HG03066 (cell line): Measurements from ENCODE around the gene CLEC1A.

Experiments used
- ATAC-seq: cut with Tn5 transposase; IDR thresholded peaks from one replicate; pipeline ENCODE4 v1.9.1; 2021; ENCODE audit warnings: low read depth; ENCODE audit not compliant: unreplicated experiment

The CLEC1A gene, protein sequence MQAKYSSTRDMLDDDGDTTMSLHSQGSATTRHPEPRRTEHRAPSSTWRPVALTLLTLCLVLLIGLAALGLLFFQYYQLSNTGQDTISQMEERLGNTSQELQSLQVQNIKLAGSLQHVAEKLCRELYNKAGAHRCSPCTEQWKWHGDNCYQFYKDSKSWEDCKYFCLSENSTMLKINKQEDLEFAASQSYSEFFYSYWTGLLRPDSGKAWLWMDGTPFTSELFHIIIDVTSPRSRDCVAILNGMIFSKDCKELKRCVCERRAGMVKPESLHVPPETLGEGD

GRCh38 chr12:10098791-10099190 lies at the start of gene CLEC1A:
Gene CLEC1A (minus strand): TSS chr12:10098985. CDS start chr12:10098922, 63 bp downstream.
- no peak for ATAC-seq

DNA sequence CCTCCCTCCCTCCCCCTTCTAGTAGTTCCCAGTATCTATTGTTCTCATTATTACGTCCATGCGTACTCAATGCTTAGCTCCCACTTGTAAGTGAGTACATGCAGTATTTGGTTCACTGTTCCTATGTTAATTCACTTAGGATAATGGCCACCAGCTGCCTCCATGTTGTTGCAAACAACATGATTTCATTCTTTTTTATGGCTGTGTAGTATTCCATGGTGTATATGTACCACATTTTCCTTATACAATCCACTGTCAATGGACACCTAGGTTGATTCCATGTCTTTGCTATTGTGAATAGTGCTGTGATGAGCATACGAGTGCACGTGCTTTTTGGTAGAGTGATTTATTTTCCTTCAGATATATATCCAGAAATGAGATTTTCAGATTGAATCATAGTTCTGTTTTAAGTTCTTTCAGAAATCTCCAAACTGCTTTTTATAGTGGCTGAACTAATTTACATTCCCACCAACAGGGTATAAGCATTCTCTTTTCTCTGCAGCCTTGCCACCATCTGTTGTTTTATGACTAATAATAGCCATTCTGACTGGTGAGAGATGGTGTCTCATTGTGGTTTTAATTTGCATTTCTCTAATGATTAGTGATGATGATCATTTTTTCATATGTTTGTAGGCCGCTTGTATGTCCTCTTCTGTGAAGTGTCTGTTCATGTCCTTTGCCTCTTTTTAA lies 49.1 kb upstream of the CLEC1A start:
- peak; percentile 73 for ATAC-seq

- no peak for ATAC-seq
Observed at GRCh38 chr12:10142976-10143589, 44.3 kb upstream of the CLEC1A start.

DNA sequence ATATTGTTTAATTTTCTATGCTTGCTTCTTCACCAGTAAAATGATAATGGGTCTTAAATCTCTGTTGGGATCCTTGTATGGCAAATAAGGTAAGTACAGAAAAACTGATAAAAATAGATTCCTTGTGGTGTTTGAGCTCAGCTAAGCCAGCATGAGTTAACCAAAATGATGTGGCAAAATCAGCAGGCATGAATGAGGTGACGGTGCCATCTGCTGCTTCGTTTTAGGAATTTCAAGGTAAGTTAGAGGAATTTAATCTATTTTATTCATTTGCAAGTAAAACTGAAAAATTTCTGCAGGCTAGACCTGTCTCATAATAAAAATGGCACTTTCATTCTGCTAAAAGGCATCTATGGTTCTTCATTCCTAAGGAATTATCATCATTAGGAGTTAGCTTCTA lies 41.2 kb upstream of the CLEC1A start:
- ATAC-seq = no peak

DNA sequence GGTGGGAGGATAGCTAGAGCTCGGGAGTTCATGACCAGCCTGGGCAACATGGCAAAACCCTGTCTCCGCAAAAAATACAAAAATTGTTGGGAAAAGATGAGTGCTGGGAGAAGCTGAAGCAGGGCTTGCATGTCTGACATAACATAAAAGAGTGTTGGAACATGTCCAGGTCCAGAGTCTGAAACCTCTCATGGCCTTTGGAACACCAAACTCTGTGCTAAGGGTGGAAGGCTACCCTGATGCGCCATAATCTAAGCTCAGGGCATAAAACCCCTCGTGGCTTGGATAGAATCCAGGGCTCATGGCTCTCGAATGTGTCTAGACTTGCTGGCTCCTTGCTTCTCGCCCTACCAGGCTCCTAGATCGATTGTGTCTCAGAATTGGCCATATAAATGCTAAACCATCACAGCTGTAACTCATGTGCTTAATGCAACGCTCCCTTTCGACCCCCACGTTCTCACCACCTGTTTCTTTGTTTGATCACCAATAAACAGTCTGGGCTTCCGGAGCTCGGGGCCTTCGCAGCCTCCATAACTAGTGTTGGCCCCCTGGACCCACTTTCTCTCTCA lies 37.9 kb upstream of the CLEC1A start:
- ATAC-seq = no peak

- no peak for ATAC-seq
Observed at GRCh38 chr12:10135126-10135525, 36.3 kb upstream of the CLEC1A start.

DNA sequence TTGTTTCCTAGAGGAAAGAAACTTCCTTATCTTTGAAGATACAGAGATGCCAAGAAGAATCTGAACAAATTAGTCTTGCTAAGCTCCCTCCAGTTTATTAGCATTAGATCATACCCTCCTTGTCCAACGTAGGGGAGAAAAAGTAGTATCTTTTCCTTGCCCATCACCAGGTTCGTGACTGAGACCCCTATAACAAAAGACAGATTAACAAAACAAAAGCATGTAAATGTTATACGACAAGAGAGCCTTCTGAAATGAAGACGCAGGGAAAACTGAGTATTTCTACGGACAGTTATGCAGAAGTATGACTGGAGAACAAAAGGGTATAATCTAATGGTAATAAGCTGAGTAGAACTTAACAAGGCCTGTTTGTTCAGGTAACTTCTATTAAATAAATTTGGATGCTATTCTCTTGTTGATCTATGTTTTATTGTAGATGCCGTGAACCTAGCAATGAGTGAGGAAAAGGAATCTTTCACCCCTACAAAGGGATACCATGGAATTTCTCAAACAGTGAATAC lies 34.1 kb upstream of the CLEC1A start:
- ATAC-seq = no peak

GRCh38 chr12:10131111-10131690 lies 32.4 kb upstream of the CLEC1A start:
- ATAC-seq = no peak

- ATAC-seq = peak; percentile 66
Observed at GRCh38 chr12:10130042-10130441, 31.3 kb upstream of the CLEC1A start, which contains the start of gene CLEC7A. Gene CLEC7A (minus strand): TSS chr12:10130199. CDS start chr12:10130082, 117 bp downstream.

- ATAC-seq = no peak
Observed at GRCh38 chr12:10128687-10129086, 29.9 kb upstream of the CLEC1A start.

GRCh38 chr12:10126413-10126812 lies 27.6 kb upstream of the CLEC1A start:
- ATAC-seq = no peak

DNA sequence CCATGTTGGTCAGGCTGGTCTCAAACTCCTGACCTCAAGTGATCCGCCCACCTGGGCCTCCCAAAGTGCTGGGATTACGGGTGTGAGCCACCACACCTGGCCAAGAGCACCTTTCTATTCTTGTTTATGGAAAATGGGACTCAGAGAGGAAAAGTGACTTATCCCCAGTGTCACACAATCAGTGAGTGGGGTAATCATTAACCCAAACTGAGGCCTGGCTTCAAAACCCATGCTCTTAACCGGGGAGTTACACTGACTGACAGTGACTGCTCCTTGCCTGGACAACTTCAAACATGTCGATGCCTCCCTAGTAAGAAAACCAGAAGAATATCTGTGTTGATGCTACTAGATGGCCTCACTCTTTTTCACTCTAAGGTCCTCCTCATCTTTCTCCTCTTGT lies 23.9 kb upstream of the CLEC1A start:
- ATAC-seq = no peak

DNA sequence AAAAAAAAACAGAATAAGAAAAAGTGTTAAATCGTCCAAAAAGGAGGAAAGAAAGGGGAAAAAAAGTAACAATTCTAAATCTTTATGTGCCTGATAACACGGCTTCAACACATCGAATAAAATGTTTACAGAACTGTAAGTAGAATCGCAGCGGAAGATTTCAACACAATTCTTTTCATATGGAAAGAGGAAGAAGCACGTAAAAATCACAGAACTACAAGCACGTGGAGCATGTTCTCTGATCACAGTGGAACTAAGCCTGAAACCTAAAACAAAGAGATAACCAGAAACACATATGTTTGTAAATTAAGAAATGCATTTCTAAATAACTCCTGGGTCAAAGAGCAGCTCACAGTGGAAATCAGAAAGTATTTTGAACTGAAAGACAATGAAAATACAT lies 22.5 kb upstream of the CLEC1A start:
- ATAC-seq = no peak

DNA sequence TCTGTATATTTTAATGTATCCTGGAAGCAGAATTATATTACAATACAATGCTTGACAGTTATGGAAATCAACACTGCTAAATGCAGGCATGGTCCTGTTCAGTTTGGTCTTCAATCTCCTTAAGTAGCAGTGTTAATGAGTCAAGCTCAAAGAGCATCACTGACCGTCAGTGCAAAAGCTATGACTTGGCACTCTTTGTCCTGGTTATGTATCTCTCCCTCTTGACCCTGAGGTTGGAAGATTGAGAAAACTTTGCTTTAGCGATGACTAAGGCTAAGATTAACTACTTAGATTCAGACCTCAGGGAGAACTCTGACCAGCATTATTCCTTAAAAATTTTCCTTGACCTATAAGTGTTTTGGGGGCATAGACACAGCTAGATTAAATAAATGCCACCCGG lies 20.3 kb upstream of the CLEC1A start:
- no peak for ATAC-seq

- no peak for ATAC-seq
Observed at GRCh38 chr12:10115890-10116289, 17.1 kb upstream of the CLEC1A start.

- no peak for ATAC-seq
Observed at GRCh38 chr12:10115311-10115710, 16.5 kb upstream of the CLEC1A start.

- ATAC-seq = no peak
Observed at GRCh38 chr12:10113920-10114319, 15.1 kb upstream of the CLEC1A start.

- no peak for ATAC-seq
Observed at GRCh38 chr12:10113075-10113474, 14.3 kb upstream of the CLEC1A start.

DNA sequence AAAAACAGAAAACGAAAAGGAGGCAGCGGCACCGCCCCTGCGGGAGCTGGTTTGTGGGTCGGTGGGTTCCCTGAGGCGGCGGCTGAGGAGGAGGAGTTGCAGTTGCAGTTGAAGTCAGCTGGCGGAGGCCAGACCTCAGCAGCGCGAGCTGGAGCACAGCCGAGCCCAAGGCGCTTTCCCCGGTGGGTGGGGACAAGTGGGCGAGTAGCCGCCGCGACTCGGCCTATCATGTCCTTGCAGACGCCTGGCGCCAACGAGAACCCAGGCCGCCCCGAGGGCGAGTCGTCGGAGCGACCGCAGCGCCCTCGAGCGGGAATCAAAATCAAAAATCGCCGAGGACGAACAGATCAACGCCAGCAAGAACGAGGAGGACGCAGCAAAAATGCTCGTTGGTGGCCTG lies 12.7 kb upstream of the CLEC1A start:
- no peak for ATAC-seq

GRCh38 chr12:10110256-10110844 lies 11.6 kb upstream of the CLEC1A start:
- ATAC-seq = no peak
